ENCODE measurements around the gene RABAC1.

GRCh38 chr19:41941410-41942202 is 17.5 kb downstream of the RABAC1 start:
- TF ChIP-seq EZH2 (IDR thresholded peaks at IDR 0.05; ENCODE audit: insufficient read depth, poor library complexity, severe bottlenecking) (no peak), EZH2phosphoT487 (IDR thresholded peaks at IDR 0.05; ENCODE audit: insufficient read depth, low read depth) (no peak)

Measured in GM23248 (cell line).